Lower lobe of right lung (tissue), 2 donors: ENCODE results near the gene SERPINB13. TPM values are rescaled to one million over a fixed set of nuclear protein-coding genes. Genes with fewer than 3 reads are reported as not detected.

ENCODE experiments used
- ATAC-seq, 2 donors: fragments of 200-7000 bp; cut with Tn5 transposase; one replicate each; pipeline ENCODE4 v1.9.1; 2020 to 2022; ENCODE audit warnings: mild to moderate bottlenecking in 2 of 2, moderate library complexity in 2 of 2
- DNase-seq: peaks from one replicate; pipeline ENCODE4 v3.0.0-alpha.2; 2020
- H3K27ac ChIP-seq: fragments of 200-600 bp; one replicate; pipeline ENCODE4 v1.8.0; 2022
- H3K27me3 ChIP-seq: fragments of 200-600 bp; one replicate; pipeline ENCODE4 v1.8.0; 2022; ENCODE audit warnings: low read depth
- H3K36me3 ChIP-seq: fragments of 200-600 bp; one replicate; pipeline ENCODE4 v1.8.0; 2022; ENCODE audit warnings: mild to moderate bottlenecking
- H3K4me1 ChIP-seq: fragments of 200-600 bp; one replicate; pipeline ENCODE4 v1.8.0; 2022
- H3K4me3 ChIP-seq: fragments of 200-600 bp; one replicate; pipeline ENCODE4 v1.8.0; 2022; ENCODE audit warnings: mild to moderate bottlenecking
- H3K9me3 ChIP-seq: fragments of 200-600 bp; one replicate; pipeline ENCODE4 v1.8.0; 2022
- CTCF ChIP-seq: fragments of 200-600 bp; IDR thresholded peaks from one replicate; pipeline ENCODE4 v1.8.0; 2022; ENCODE audit warnings: antibody characterized with exemption, mild to moderate bottlenecking
- intact Hi-C: fragments of 100-400 bp; cut with DNase I; formaldehyde crosslinking; loops from one replicate; pipeline ENCODE4 v1.11.0; 2022
- total RNA-seq: library from RNA; stranded (reverse); fragmentation: NEBNext Ultra II Directional; extraction: Animal tissue kit (Norgen Biotek cat#: 25700); gene quantifications from one replicate; pipeline ENCODE4 v1.2.1, GENCODE V29; 2021
- donor health status: DM: no; HTN: yes; CAD: no; lungs with severe emphysema.

Gene SERPINB13
- total RNA-seq, 1 donor from 2014 or later, result not detected

GRCh38 chr18:63606526-63606925, 19.4 kb downstream of the SERPINB13 start:
- no peaks in the 10 kb centered on the region for H3K36me3 ChIP-seq
- intact Hi-C loops, result no loop called here
- H3K27me3 ChIP-seq, result no peaks in the 10 kb centered on the region
- no peak overlapping the region for H3K4me3 ChIP-seq
- no peak for TF ChIP-seq CTCF
- no peak for DNase-seq
- H3K4me1 ChIP-seq, result no peaks in the 10 kb centered on the region
- no peak overlapping the region for H3K27ac ChIP-seq
- ATAC-seq, result no peak
- no peaks in the 10 kb centered on the region for H3K9me3 ChIP-seq

- H3K27me3 ChIP-seq, result no peaks in the 10 kb centered on the region
- H3K9me3 ChIP-seq, result no peaks in the 10 kb centered on the region
- H3K36me3 ChIP-seq, result no peaks in the 10 kb centered on the region
- no peaks in the 10 kb centered on the region for H3K4me1 ChIP-seq
- DNase-seq, result no peak
- H3K4me3 ChIP-seq, result no peak overlapping the region
- H3K27ac ChIP-seq, result no peak overlapping the region
- no peak for ATAC-seq
- no peak for TF ChIP-seq CTCF
- intact Hi-C loops, result no loop called here
Observed at GRCh38 chr18:63613420-63613819, 26.3 kb downstream of the SERPINB13 start.

GRCh38 chr18:63617049-63617914, 30.1 kb downstream of the SERPINB13 start:
- no peak overlapping the region for H3K27ac ChIP-seq
- no peaks in the 10 kb centered on the region for H3K36me3 ChIP-seq
- H3K4me3 ChIP-seq, result no peak overlapping the region
- intact Hi-C loops, result no loop called here
- no peaks in the 10 kb centered on the region for H3K27me3 ChIP-seq
- no peaks in the 10 kb centered on the region for H3K9me3 ChIP-seq
- no peak for DNase-seq
- TF ChIP-seq CTCF, result no peak
- H3K4me1 ChIP-seq, result no peaks in the 10 kb centered on the region
- no peak for ATAC-seq

- no peak overlapping the region for H3K4me3 ChIP-seq
- no peak for TF ChIP-seq CTCF
- DNase-seq, result no peak
- H3K27me3 ChIP-seq, result no peaks in the 10 kb centered on the region
- intact Hi-C loops, result no loop called here
- no peaks in the 10 kb centered on the region for H3K36me3 ChIP-seq
- no peaks in the 10 kb centered on the region for H3K9me3 ChIP-seq
- no peaks in the 10 kb centered on the region for H3K4me1 ChIP-seq
- no peak overlapping the region for H3K27ac ChIP-seq
- no peak for ATAC-seq
Observed at GRCh38 chr18:63617915-63618234, 30.7 kb downstream of the SERPINB13 start.

GRCh38 chr18:63619661-63620060, 32.5 kb downstream of the SERPINB13 start:
- intact Hi-C loops, result no loop called here
- DNase-seq, result no peak
- peaks cover 4% of the 10 kb centered on the region for H3K9me3 ChIP-seq

More at GRCh38 chr18:63619661-63620060, 32.5 kb downstream of the SERPINB13 start:
- ATAC-seq, result no peak
- H3K4me1 ChIP-seq, result no peaks in the 10 kb centered on the region
- no peaks in the 10 kb centered on the region for H3K27me3 ChIP-seq
- no peaks in the 10 kb centered on the region for H3K36me3 ChIP-seq
- TF ChIP-seq CTCF, result no peak
- no peak overlapping the region for H3K4me3 ChIP-seq
- H3K27ac ChIP-seq, result no peak overlapping the region
